HG03139 (cell line): Measurements from ENCODE around the gene ARHGEF38.
"Not testable (repeated sequence)": the region's sequence is repeated elsewhere in the genome, so short reads cannot be mapped to it uniquely, and the experiment has no call there.

Source experiments
- ATAC-seq: cut with Tn5 transposase; IDR thresholded peaks from one replicate; pipeline ENCODE4 v1.9.1; 2021; ENCODE audit not compliant: unreplicated experiment

The ARHGEF38 gene

DNA sequence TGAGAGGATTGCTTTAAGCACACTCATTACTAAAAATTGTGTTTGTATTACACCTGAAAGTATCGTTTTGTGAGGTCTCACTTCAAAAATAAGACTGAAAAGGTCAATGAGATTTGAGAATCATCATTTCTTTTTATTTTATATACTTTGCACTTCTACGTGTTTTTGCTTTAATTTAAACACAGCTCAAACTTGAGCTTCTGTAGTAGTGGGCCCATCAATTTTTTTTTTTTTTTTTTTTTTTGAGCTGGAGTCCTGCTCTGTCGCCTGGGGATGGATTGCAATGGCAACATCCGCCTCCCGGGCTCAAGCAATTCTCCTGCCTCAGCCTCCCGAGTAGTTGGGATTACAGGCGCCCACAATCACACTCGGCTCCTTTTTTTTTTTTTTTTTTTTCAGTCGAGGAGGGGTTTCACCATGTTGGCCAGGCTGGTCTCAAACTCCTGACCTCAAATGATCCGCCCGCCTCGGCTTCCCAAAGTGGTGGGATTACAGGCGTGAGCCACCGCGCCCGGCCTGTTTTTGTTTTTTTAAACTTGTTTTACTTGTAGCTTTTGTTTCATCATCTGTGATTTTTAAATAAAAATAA, 157.7 kb downstream of the ARHGEF38 start:
- ATAC-seq, result no peak

DNA sequence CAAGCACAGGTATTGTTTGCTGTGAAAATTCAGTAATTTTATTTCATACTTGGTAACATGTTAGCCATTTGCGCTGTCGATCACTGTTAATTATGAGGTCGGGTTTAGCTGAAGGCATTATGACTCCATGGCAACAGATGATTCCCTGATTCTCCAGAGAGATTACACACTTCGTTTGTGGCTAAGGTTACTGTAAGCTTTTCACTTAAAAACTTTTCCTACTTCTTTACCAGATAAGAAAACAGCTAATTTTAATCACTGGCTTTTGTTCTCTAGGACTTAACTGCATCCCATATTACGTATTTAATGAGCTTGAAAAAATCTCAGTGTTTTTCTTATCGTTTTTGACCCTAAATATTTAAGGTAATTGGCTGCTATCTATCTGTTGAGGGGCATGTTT, 158.3 kb downstream of the ARHGEF38 start:
- ATAC-seq, result no peak

DNA sequence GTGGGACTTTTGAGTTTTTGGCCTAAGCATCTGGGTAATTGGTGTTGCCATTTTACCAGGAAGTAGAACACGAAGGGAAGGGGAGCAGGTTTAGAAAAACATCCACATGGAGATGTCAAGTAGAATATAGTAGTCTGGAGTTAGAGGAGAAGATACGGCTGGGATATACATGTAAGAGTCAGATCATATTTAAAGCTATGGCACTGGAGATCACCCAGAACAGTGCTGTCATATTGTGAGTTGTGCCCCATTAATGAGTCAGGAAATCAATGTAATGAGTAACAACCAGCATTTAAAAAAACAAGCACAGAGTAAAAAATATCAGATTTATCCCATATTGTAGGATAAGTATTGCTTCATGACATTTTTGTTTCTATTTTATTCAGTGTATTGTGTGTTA, 160.3 kb downstream of the ARHGEF38 start:
- ATAC-seq, result no peak

DNA sequence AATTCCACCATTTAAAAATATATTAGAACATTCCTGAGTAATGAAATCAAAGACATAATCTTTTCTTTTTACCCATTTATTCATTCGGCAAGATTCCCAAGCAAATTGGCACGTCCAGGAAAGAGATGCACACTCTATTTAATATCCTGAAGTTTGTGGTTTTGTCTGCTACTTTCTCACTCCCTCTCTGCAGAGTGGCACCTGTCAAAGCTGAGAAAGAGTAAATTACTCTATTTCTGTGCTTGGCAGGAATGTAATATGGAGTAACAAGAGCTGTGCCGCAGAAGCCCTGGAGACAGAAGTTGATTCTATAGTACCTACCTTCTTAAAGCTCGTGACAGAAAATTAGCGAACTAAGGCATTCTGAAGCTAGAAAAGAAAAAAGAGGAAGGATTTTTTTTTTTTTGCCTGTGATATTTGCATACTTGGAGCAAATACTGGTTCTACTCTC, 161.7 kb downstream of the ARHGEF38 start:
- peak; percentile 52 for ATAC-seq

DNA sequence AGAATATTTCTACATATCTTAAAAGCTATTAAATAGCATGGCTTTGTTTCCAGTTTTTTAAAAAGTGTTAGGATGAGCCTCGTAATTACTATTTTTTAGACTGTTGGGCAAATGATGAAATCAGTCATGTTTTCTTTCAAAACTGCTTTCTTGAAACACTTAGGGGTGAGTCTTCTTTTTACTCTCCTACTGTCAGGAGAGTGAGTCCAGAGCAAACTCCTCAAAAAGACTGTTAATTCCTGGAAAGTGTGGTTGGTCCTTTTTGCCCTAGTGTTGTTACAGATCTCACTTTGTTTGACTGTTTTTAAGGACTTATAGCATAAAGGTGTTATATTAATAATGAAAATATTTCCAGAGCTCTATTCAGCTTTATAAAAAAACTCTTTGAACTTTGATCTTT, 162.5 kb downstream of the ARHGEF38 start:
- no peak for ATAC-seq

DNA sequence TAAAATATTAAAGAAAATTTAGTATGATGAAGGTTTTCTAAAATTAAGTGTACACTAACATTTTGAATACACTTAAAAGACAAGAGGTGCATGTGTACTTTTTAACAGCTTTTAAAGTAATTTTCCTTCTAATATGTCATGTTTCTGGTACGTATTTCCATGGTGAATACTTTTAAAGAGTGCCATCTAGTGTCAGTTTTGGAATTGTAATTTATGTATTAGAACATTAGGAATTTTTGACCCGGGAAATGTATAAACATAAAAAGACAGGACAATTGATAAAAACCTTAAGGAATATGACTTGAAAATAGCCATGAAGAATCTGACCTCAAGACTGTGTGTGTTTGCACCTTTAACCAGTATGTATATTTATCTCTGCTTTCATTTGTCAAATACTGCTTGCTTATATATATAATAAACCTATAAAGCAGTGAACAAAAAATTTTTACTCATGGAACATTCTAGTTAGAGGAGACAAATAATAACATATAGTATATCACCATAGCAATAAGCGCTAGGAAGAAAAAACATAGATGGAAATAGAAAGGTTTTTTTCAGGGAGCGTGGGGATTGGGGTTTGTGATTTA, 163.4 kb downstream of the ARHGEF38 start:
- no peak for ATAC-seq

DNA sequence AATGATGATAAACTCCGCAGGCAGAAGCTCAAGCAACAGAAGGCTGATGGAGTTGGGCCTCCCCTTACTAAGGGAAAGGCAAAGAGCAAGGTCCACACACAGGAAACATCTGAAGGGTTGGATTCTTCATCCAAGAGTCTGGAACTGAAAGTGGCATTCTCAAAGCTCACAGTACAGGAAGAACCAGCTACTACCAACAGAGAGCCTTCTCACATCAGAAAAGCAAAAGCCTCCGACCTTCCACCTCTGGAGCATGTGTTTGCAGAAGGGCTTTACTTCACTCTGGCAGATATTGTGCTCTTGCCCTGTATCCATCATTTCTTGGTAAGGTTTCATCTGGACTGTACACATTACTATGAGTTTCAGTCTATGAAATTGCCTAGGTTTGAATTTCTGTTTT, 166.8 kb downstream of the ARHGEF38 start:
- ATAC-seq, result no peak

DNA sequence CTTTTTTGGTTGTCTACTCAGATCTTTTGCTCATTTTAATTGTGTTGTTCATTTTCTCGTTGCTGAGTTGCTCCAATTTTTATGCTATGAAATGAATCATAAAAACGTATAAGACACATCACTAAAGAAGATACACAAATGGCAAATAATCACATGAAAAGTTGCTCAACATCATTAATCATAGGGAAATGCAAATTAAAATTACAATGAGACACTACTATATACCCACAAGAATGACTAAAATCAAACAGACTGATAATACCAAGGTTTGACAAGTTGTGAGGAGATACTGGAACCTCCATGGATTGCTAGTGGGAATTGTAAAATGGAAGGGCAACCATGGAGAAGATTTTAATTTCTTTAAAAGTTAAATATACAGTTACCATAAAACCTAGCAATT, 173.2 kb downstream of the ARHGEF38 start:
- ATAC-seq, result no peak

DNA sequence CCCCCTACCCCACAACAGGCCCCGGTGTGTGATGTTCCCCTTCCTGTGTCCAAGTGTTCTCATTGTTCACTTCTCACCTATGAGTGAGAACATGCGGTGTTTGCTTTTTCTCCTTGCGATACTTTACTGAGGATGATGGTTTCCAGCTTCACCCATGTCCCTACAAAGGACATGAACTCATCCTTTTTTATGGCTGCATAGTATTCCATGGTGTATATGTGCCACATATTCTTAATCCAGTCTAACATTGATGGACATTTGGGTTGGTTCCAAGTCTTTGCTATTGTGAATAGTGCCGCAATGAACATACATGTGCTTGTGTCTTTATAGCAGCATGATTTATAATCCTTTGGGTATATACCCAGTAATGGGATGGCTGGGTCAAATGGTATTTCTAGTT, 177.5 kb downstream of the ARHGEF38 start:
- not testable (repeated sequence) for ATAC-seq
